Caco-2 (cell line): ENCODE measurements around the gene GLP1R. TPM values are rescaled to one million over a fixed set of nuclear protein-coding genes. Genes with fewer than 3 reads are reported as not detected.

Experiments
- BruUV-seq: library from RNA; stranded (reverse); fragments of 400-500 nt; replicated peaks from 2 replicates; lab custom pipeline; 2021; lab: Mats Ljungman, UMichigan
- CTCF ChIA-PET: fragments of 300-600 bp; sonication (Branson Sonifier 250); formaldehyde crosslinking; loops from one replicate; lab custom pipeline; 2022; ENCODE audit warnings: antibody characterized with exemption; lab: Charles Lee
- POLR2A ChIA-PET: fragments of 300-600 bp; sonication (Branson Sonifier 250); formaldehyde crosslinking; loops from one replicate; lab custom pipeline; 2022; ENCODE audit warnings: antibody characterized with exemption; lab: Charles Lee
- DNase-seq, 2 experiments: peaks; one replicate each; pipeline versions ENCODE4 v3.0.0 to v3.0.0-alpha.2; 2020 to 2022
- H3K27me3 ChIP-seq: replicated peaks from 2 replicates; pipeline ENCODE4 v1.6.0; 2011; ENCODE audit warnings: low read length; ENCODE audit not compliant: control insufficient read depth, insufficient read depth
- H3K36me3 ChIP-seq: 2 replicates; pipeline ENCODE4 v1.5.1; 2011; ENCODE audit warnings: low read length; ENCODE audit not compliant: control insufficient read depth, insufficient read depth
- H3K4me1 ChIP-seq: fragments of 250-450 bp; sonication (Bioruptor Pico); 2 replicates; pipeline ENCODE4 v1.5.1; 2020; ENCODE audit warnings: mild to moderate bottlenecking
- H3K4me3 ChIP-seq: 2 replicates; pipeline ENCODE4 v1.5.1; 2011; ENCODE audit warnings: low read depth, mild to moderate bottlenecking, control low read depth, low read length
- H3K9me3 ChIP-seq: fragments of 250-450 bp; sonication (Bioruptor Pico); 2 replicates; pipeline ENCODE4 v1.5.1; 2020; ENCODE audit warnings: mild to moderate bottlenecking, moderate library complexity
- H3K27ac Mint-ChIP-seq: one replicate; pipeline ENCODE4 v1.8.0; 2022; ENCODE audit warnings: mixed read lengths; ENCODE audit not compliant: unreplicated experiment
- H3K27me3 Mint-ChIP-seq: one replicate; pipeline ENCODE4 v1.8.0; 2022; ENCODE audit warnings: mixed read lengths; ENCODE audit not compliant: insufficient read depth, unreplicated experiment
- H3K36me3 Mint-ChIP-seq: one replicate; pipeline ENCODE4 v1.8.0; 2022; ENCODE audit warnings: mild to moderate bottlenecking, mixed read lengths; ENCODE audit not compliant: insufficient read depth, unreplicated experiment
- H3K4me1 Mint-ChIP-seq: one replicate; pipeline ENCODE4 v1.8.0; 2022; ENCODE audit warnings: low read depth, mixed read lengths; ENCODE audit not compliant: unreplicated experiment
- H3K4me3 Mint-ChIP-seq: one replicate; pipeline ENCODE4 v1.8.0; 2022; ENCODE audit warnings: mild to moderate bottlenecking, moderate library complexity, mixed read lengths; ENCODE audit not compliant: unreplicated experiment
- H3K9me3 Mint-ChIP-seq: one replicate; pipeline ENCODE4 v1.8.0; 2022; ENCODE audit warnings: mixed read lengths; ENCODE audit not compliant: unreplicated experiment
- intact Hi-C: fragments of 100-400 bp; cut with micrococcal nuclease; formaldehyde crosslinking; loops from one replicate; pipeline ENCODE4 v1.10.0; 2022; ENCODE audit not compliant: unreplicated experiment
- total RNA-seq: library from RNA; stranded (reverse); gene quantifications from 2 replicates; pipeline ENCODE4 v1.2.3, GENCODE V29; 2022
- TF ChIP-seq, protein P1 (sequence below), 2 experiments: fragments of 200-600 bp in 1 of 2; IDR thresholded peaks; 1 replicate in 1 of 2; 2 replicates in 1 of 2; pipeline versions ENCODE4 v1.5.1 to v1.8.0; 2011 to 2022; ENCODE audit warnings: antibody characterized with exemption in 1 of 2, control low read depth in 1 of 2, inconsistent platforms in 1 of 2, low read depth in 1 of 2, low read length in 1 of 2, mild to moderate bottlenecking in 1 of 2, moderate library complexity in 1 of 2; ENCODE audit not compliant: insufficient read depth in 1 of 2, severe bottlenecking in 1 of 2, unreplicated experiment in 1 of 2

The GLP1R gene
- total RNA-seq, 1 experiment from 2014 or later = not detected

DNA sequence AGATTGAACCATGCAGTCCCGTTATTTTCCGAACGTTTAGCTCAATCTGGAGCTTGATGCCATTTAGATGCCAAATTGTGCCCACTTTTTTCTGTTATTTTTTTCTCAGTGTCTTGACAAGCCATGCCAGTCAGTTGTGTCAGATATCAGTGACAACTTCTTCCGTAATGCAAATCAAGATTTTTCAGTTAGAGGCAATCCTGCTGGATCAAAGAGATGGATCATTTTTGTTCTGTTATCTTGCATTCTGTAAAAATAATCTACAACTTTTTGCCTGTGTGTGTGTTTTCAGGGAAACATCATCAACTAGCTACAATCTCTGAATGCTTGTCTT, 31.1 kb upstream of the GLP1R start:
- Histone ChIP-seq H3K9me3 (no peaks in the 10 kb centered on the region), H3K27me3 (no peaks in the 10 kb centered on the region), H3K4me3 (no peak overlapping the region), H3K4me1 (no peaks in the 10 kb centered on the region), H3K36me3 (no peaks in the 10 kb centered on the region)
- peaks cover 18% of the 10 kb centered on the region for H3K9me3 Mint-ChIP-seq
- no peak for DNase-seq
- no peak overlapping the region for H3K27ac Mint-ChIP-seq
- intact Hi-C loops = no loop called here
- BruUV-seq = no TSS peak
- H3K36me3 Mint-ChIP-seq = no peaks in the 10 kb centered on the region
- POLR2A ChIA-PET = no interaction called here
- no peaks in the 10 kb centered on the region for H3K4me1 Mint-ChIP-seq
- no peaks in the 10 kb centered on the region for H3K27me3 Mint-ChIP-seq
- H3K4me3 Mint-ChIP-seq = no peak overlapping the region
- CTCF ChIA-PET = interaction anchor here (0.6 kb wide), 1 partner anchor 138 kb away, joined by 3 read pairs; no protein-coding TSS in a partner anchor
- TF ChIP-seq, protein P1, sequence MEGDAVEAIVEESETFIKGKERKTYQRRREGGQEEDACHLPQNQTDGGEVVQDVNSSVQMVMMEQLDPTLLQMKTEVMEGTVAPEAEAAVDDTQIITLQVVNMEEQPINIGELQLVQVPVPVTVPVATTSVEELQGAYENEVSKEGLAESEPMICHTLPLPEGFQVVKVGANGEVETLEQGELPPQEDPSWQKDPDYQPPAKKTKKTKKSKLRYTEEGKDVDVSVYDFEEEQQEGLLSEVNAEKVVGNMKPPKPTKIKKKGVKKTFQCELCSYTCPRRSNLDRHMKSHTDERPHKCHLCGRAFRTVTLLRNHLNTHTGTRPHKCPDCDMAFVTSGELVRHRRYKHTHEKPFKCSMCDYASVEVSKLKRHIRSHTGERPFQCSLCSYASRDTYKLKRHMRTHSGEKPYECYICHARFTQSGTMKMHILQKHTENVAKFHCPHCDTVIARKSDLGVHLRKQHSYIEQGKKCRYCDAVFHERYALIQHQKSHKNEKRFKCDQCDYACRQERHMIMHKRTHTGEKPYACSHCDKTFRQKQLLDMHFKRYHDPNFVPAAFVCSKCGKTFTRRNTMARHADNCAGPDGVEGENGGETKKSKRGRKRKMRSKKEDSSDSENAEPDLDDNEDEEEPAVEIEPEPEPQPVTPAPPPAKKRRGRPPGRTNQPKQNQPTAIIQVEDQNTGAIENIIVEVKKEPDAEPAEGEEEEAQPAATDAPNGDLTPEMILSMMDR (IDR thresholded peaks at IDR 0.05; ENCODE audit: insufficient read depth in 1 of 2, low read depth in 1 of 2, low read length in 1 of 2, severe bottlenecking in 1 of 2, unreplicated experiment in 1 of 2) = no peak

DNA sequence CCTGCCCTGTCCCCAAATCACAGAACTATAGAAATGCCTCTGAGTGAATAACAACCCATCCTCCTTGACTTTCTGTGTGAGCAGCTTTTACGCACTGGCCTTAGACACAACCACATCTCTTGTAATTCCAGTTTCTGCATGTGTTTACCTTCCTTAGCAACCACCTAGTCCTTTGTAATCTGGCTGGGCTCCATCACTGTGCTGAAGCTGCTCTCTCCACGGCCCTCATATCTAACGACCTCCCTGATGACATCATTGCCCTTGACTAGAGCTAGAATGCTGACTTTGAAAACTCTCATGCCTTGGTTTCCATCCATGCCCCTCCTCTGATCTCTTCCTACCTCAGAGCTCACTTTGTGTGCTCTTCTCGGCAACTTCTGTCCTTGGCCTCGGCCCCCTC, 30.5 kb upstream of the GLP1R start:
- POLR2A ChIA-PET = no interaction called here
- Mint-ChIP-seq H3K9me3 (peaks cover 18% of the 10 kb centered on the region), H3K27ac (no peak overlapping the region), H3K4me3 (no peak overlapping the region), H3K36me3 (no peaks in the 10 kb centered on the region), H3K4me1 (no peaks in the 10 kb centered on the region), H3K27me3 (no peaks in the 10 kb centered on the region)
- Histone ChIP-seq H3K27me3 (no peaks in the 10 kb centered on the region), H3K4me3 (no peak overlapping the region), H3K36me3 (no peaks in the 10 kb centered on the region), H3K9me3 (no peaks in the 10 kb centered on the region), H3K4me1 (no peaks in the 10 kb centered on the region)
- no TSS peak for BruUV-seq
- no peak for DNase-seq
- intact Hi-C loops = no loop called here
- CTCF ChIA-PET = no interaction called here
- TF ChIP-seq, protein P1 (IDR thresholded peaks at IDR 0.05; ENCODE audit: insufficient read depth in 1 of 2, low read depth in 1 of 2, low read length in 1 of 2, severe bottlenecking in 1 of 2, unreplicated experiment in 1 of 2) = no peak

DNA sequence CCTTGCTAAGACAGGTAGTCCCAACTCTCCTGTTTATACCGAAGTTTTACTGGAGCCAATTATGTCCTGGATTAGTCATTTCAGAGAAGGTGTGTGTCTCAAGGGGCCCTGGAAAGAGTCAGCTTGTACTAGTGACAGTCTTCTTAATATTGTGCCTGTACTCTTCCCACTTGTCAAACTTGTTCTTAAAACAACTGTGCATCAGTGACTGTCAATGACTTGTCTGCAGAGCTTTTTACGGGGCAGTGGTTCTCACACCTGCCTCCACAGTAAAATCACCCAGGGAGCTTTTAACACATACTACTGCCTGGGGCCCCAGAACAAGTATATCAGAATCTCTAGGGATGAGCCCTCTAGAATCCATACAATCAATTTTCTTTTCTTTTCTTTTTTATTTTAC, 28.4 kb upstream of the GLP1R start:
- BruUV-seq = no TSS peak
- no peaks in the 10 kb centered on the region for H3K27me3 ChIP-seq
- POLR2A ChIA-PET = no interaction called here
- no peaks in the 10 kb centered on the region for H3K9me3 ChIP-seq
- no peak overlapping the region for H3K4me3 Mint-ChIP-seq
- H3K4me1 Mint-ChIP-seq = no peaks in the 10 kb centered on the region
- H3K4me1 ChIP-seq = no peaks in the 10 kb centered on the region
- H3K27me3 Mint-ChIP-seq = no peaks in the 10 kb centered on the region
- no peak for DNase-seq
- peaks cover 10% of the 10 kb centered on the region for H3K9me3 Mint-ChIP-seq
- no peaks in the 10 kb centered on the region for H3K36me3 Mint-ChIP-seq
- CTCF ChIA-PET = no interaction called here
- intact Hi-C loops = no loop called here
- H3K36me3 ChIP-seq = no peaks in the 10 kb centered on the region
- TF ChIP-seq, protein P1 (IDR thresholded peaks at IDR 0.05; ENCODE audit: insufficient read depth in 1 of 2, low read depth in 1 of 2, low read length in 1 of 2, severe bottlenecking in 1 of 2, unreplicated experiment in 1 of 2) = no peak
- no peak overlapping the region for H3K4me3 ChIP-seq
- no peak overlapping the region for H3K27ac Mint-ChIP-seq
